Uterus (tissue), 2 donors: Measurements from ENCODE around the gene KPTN.

Experiments used
- CTCF ChIP-seq, 4 experiments: fragments of 200-600 bp in 2 of 4; fragments of 450-650 bp in 2 of 4; sonication (generic) in 2 of 4; IDR thresholded peaks; one replicate each; pipeline ENCODE4 v1.5.1; 2016 to 2019; ENCODE audit warnings: antibody characterized with exemption in 4 of 4, mild to moderate bottlenecking in 2 of 4, moderate library complexity in 1 of 4
- POLR2A ChIP-seq, 2 donors: fragments of 450-650 bp; IDR thresholded peaks; one replicate each; pipeline ENCODE4 v1.6.1; 2016; ENCODE audit warnings: antibody characterized with exemption in 2 of 2, mild to moderate bottlenecking in 1 of 2, moderate library complexity in 1 of 2

GRCh38 chr19:47512948-47513319 lies 28.9 kb upstream of the KPTN start:
- TF ChIP-seq CTCF (IDR thresholded peaks at IDR 0.05) (no peak), POLR2A (IDR thresholded peaks at IDR 0.05) (no peak)
